SK-N-SH (cell line): ENCODE results near the gene ZDHHC21. TPM values are rescaled to one million over a fixed set of nuclear protein-coding genes. Genes with fewer than 3 reads are reported as not detected.

Experiments
- polyA plus RNA-seq, 3 experiments: library from polyadenylated mRNA; depleted of rRNA; stranded (reverse); fragments of >200 nt; gene quantifications; 2 replicates each; pipeline ENCODE4 v1.2.3, GENCODE V29; 2012

The ZDHHC21 gene
- polyA plus RNA-seq, 1 of the 3 experiments (the other 2 are of a cell fraction), result 2.9 TPM

Other genes with a start within 250 kb of the ZDHHC21 start
- gene CER1, start 29.3 kb upstream of the ZDHHC21 start, polyA plus RNA-seq (2012; rRNA removed), result not detected in 2 replicates
- 0.26 and 0.60 TPM in 2 replicates for gene FREM1, start 217.0 kb upstream of the ZDHHC21 start, polyA plus RNA-seq (2012; rRNA removed)